ENCODE measurements around the gene URM1. TPM values are rescaled to one million over a fixed set of nuclear protein-coding genes. Genes with fewer than 3 reads are reported as not detected.

The URM1 gene
- total RNA-seq, 5 donors from 2014 or later (not counting 1 experiment from before 2014, with no cell fraction given): 38.7 to 55.8 (median 52.5) TPM

DNA sequence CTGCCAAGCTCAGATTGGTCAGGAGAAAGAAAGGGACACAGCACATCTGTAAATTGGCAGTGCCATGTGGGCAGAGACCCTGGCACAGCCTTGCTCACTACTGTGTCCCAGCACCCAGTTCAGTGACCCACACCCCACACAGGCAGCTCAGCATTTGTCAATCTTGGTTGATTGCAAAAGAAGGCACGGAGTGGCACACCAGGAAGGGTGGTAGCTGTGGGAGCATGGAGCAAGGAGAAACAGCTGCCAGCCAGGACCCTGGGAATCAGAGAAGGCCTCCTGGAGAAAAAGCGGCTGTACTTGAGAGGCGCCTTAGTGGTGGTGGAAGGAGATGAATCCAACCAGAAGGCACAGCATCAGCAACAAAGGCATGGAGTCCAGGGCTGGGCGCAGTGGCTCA, 27.3 kb upstream of the URM1 start:
- Histone ChIP-seq H3K27me3 (replicated peaks in 1 of 2; ENCODE audit: control insufficient read depth in 2 of 2, extremely low read depth in 1 of 2, insufficient read depth in 2 of 2, low read length in 1 of 2) (no peaks in the 10 kb centered on the region), H3K36me3 (ENCODE audit: control insufficient read depth in 2 of 2, extremely low read depth in 1 of 2, insufficient read depth in 1 of 2, low read length in 1 of 2) (peaks cover 18 to 58% of the 10 kb centered on the region in 2 donors), H3K4me1 (ENCODE audit: control insufficient read depth in 1 of 2, extremely low read depth in 1 of 2, insufficient read depth in 2 of 2, low read length in 2 of 2) (peaks cover 7 to 19% of the 10 kb centered on the region in 2 experiments), H3K4me3 (ENCODE audit: control insufficient read depth in 1 of 2, extremely low read depth in 1 of 2, low read length in 1 of 2) (no peak overlapping the region), H3K9me3 (no peaks in the 10 kb centered on the region), H3K27ac (ENCODE audit: low read length) (no peak overlapping the region)
- H3K4me3 Mint-ChIP-seq: no peak overlapping the region
- no peaks in the 10 kb centered on the region for H3K9me3 Mint-ChIP-seq
- DNase-seq: no peak
- peaks cover 8 to 9% (median 8%) of the 10 kb centered on the region in 3 donors for H3K4me1 Mint-ChIP-seq
- peaks cover 9% of the 10 kb centered on the region for H3K36me3 Mint-ChIP-seq
- no peak for ATAC-seq (replicated peaks in 1 of 4)
- ChIA-PET POLR2A (interaction anchor here in 1 of 2 donors (0.5 kb wide), 1 partner anchor 49 kb away, joined by 9 read pairs; no protein-coding TSS in a partner anchor), CTCF (interaction anchor here in 1 of 2 donors (0.6 kb wide), 1 partner anchor 109 kb away, joined by 5 read pairs; no protein-coding TSS in a partner anchor)
- no peak overlapping the region for H3K27ac Mint-ChIP-seq
- no peaks in the 10 kb centered on the region for H3K27me3 Mint-ChIP-seq
- 97% methylated on average over 3 of the region's 4 CpGs for WGBS (ENCODE audit: insufficient coverage)

DNA sequence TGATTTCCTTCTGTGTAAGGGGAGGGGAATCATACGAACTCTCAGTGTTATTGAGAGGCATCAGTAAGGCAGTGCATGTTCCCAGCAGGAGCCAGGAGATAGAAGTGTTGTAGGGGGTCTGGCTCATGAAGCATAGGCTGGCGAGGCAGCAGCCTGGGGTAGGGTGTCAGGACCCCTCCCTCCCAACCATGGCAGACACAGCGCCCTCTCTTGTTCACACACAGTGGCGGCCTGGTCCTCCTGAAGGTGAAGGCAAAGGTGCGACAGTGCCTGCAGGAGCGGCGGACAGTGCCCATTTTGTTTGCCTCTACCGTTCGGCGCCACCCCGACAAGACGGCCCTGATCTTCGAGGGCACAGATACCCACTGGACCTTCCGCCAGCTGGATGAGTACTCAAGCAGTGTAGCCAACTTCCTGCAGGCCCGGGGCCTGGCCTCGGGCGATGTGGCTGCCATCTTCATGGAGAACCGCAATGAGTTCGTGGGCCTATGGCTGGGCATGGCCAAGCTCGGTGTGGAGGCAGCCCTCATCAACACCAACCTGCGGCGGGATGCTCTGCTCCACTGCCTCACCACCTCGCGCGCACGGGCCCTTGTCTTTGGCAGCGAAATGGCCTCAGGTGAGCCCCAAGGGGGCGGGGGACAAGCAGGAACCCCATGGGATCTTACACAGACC, 26.1 kb upstream of the URM1 start:
- 93% methylated on average over 18 of the region's 28 CpGs for WGBS (ENCODE audit: insufficient coverage)

DNA sequence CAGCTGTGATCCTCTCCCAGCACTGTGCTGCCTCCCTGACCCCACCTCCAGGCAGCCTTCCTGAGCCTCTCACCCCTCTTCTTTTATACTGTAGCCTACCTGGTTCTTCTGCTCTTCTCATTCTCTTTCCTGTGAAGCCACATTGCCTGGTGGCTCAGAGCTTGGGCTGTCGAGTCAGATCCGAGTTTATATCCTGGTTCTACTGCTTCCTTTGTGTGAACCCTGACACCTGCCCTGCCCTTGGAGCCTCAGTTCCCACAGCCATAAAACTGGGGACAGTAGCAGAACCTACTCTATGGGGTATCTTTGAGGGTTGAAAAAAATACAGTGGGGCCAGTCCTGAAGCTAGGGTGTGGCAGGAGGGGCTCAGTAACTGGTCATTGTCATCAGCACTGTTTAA, 22.0 kb upstream of the URM1 start:
- CTCF ChIA-PET: no interaction called here
- Mint-ChIP-seq H3K4me1 (no peaks in the 10 kb centered on the region), H3K4me3 (no peak overlapping the region), H3K36me3 (peaks cover 15% of the 10 kb centered on the region), H3K27ac (no peak overlapping the region), H3K27me3 (no peaks in the 10 kb centered on the region), H3K9me3 (no peaks in the 10 kb centered on the region)
- Histone ChIP-seq H3K36me3 (ENCODE audit: control insufficient read depth in 2 of 2, extremely low read depth in 1 of 2, insufficient read depth in 1 of 2, low read length in 1 of 2) (peaks cover 20 to 67% of the 10 kb centered on the region in 2 donors), H3K27ac (ENCODE audit: low read length) (no peak overlapping the region), H3K27me3 (replicated peaks in 1 of 2; ENCODE audit: control insufficient read depth in 2 of 2, extremely low read depth in 1 of 2, insufficient read depth in 2 of 2, low read length in 1 of 2) (no peaks in the 10 kb centered on the region), H3K4me3 (ENCODE audit: control insufficient read depth in 1 of 2, extremely low read depth in 1 of 2, low read length in 1 of 2) (no peak overlapping the region), H3K4me1 (ENCODE audit: control insufficient read depth in 1 of 2, extremely low read depth in 1 of 2, insufficient read depth in 2 of 2, low read length in 2 of 2) (no peaks in the 10 kb centered on the region), H3K9me3 (no peaks in the 10 kb centered on the region)
- DNase-seq (no peak), ATAC-seq (replicated peaks in 1 of 4) (no peak)
- no CpG with 5 or more reads among the region's 2 CpGs for WGBS (ENCODE audit: insufficient coverage)
- POLR2A ChIA-PET: interaction anchor here in 1 of 2 donors (0.5 kb wide), 1 partner anchor 209 kb away, joined by 3 read pairs; no protein-coding TSS in a partner anchor

More for the DNA sequence above, 26.1 kb upstream of the URM1 start:
- no peaks in the 10 kb centered on the region for H3K9me3 Mint-ChIP-seq
- no peak overlapping the region for H3K27ac Mint-ChIP-seq
- no peaks in the 10 kb centered on the region for H3K27me3 Mint-ChIP-seq
- ChIA-PET CTCF (no interaction called here), POLR2A (no interaction called here)
- DNase-seq: no peak
- H3K4me3 ChIP-seq (ENCODE audit: control insufficient read depth in 1 of 2, extremely low read depth in 1 of 2, low read length in 1 of 2): no peak overlapping the region
- H3K27me3 ChIP-seq (replicated peaks in 1 of 2; ENCODE audit: control insufficient read depth in 2 of 2, extremely low read depth in 1 of 2, insufficient read depth in 2 of 2, low read length in 1 of 2): no peaks in the 10 kb centered on the region
- peaks cover 5 to 8% (median 8%) of the 10 kb centered on the region in 3 donors for H3K4me1 Mint-ChIP-seq
- H3K9me3 ChIP-seq: no peaks in the 10 kb centered on the region
- no peak overlapping the region for H3K27ac ChIP-seq (ENCODE audit: low read length)
- H3K36me3 Mint-ChIP-seq: peaks cover 15% of the 10 kb centered on the region
- peaks cover 5 to 13% of the 10 kb centered on the region in 2 experiments for H3K4me1 ChIP-seq (ENCODE audit: control insufficient read depth in 1 of 2, extremely low read depth in 1 of 2, insufficient read depth in 2 of 2, low read length in 2 of 2)
- ATAC-seq (replicated peaks in 1 of 4): no peak
- H3K4me3 Mint-ChIP-seq: no peak overlapping the region
- peaks cover 18 to 66% of the 10 kb centered on the region in 2 donors for H3K36me3 ChIP-seq (ENCODE audit: control insufficient read depth in 2 of 2, extremely low read depth in 1 of 2, insufficient read depth in 1 of 2, low read length in 1 of 2)

DNA sequence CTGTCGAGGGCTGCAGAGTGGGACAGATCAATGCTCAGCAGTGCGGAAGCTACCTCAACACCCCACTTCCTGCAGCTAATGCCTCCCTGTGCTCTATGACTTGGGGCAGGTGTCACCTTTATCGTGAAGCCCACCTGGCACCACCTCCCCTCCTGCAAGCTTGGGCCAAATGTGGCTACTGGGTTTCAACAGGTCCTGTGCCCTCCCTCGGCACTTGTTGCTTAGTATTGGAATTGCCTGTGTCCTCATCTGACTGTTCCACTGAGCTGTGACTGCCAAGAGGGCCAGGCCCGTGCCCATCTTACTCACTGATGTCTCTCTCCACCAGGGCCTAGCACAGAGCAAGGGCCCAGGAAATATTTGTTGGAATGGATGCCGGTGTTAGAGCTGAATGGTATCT, 21.4 kb upstream of the URM1 start:
- 93% methylated on average over 5 of the region's 6 CpGs for WGBS (ENCODE audit: insufficient coverage)
- Mint-ChIP-seq H3K4me3 (no peak overlapping the region), H3K27ac (no peak overlapping the region), H3K9me3 (no peaks in the 10 kb centered on the region), H3K36me3 (peaks cover 16% of the 10 kb centered on the region), H3K4me1 (no peaks in the 10 kb centered on the region), H3K27me3 (no peaks in the 10 kb centered on the region)
- Histone ChIP-seq H3K36me3 (ENCODE audit: control insufficient read depth in 2 of 2, extremely low read depth in 1 of 2, insufficient read depth in 1 of 2, low read length in 1 of 2) (peaks cover 14 to 61% of the 10 kb centered on the region in 2 donors), H3K27ac (ENCODE audit: low read length) (no peak overlapping the region), H3K9me3 (no peaks in the 10 kb centered on the region), H3K4me1 (ENCODE audit: control insufficient read depth in 1 of 2, extremely low read depth in 1 of 2, insufficient read depth in 2 of 2, low read length in 2 of 2) (no peaks in the 10 kb centered on the region), H3K4me3 (ENCODE audit: control insufficient read depth in 1 of 2, extremely low read depth in 1 of 2, low read length in 1 of 2) (no peak overlapping the region), H3K27me3 (replicated peaks in 1 of 2; ENCODE audit: control insufficient read depth in 2 of 2, extremely low read depth in 1 of 2, insufficient read depth in 2 of 2, low read length in 1 of 2) (no peaks in the 10 kb centered on the region)
- no peak for DNase-seq
- ATAC-seq (replicated peaks in 1 of 4): no peak
- ChIA-PET CTCF (no interaction called here), POLR2A (interaction anchor here in 1 of 2 donors (0.5 kb wide), 1 partner anchor 208 kb away, joined by 3 read pairs; no protein-coding TSS in a partner anchor)

DNA sequence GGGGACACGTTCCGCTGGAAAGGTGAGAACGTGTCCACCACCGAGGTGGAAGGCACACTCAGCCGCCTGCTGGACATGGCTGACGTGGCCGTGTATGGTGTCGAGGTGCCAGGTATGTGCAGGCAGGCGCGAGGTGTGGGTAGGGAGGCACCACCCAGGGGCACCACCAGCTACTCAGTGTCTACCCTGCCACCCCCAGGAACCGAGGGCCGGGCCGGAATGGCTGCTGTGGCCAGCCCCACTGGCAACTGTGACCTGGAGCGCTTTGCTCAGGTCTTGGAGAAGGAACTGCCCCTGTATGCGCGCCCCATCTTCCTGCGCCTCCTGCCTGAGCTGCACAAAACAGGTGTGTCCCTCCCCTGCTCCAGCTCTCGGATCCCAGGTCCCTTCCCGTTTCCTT, 15.7 kb upstream of the URM1 start:
- no peak overlapping the region for H3K27ac Mint-ChIP-seq
- CTCF ChIA-PET: no interaction called here
- no peak for DNase-seq

DNA sequence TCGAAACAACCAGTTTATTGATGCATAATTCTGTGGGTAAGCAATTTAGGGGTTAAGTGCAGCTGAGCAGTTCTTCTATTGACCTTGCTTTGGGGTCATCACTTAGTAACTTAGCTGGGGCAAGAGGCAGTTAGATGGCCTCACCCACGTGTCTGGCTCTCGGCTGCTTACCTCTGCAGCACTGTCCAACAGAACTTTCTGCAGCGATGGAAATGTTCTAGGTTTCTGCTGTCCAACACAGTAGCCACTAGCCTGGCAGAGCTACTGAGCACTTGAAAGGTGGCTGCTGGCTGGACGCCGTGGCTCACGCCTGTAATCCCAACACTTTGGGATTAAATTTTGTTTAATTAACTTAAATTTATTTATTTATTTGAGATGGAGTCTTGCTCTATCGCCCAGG, 13.1 kb upstream of the URM1 start:
- ATAC-seq (replicated peaks in 1 of 4) (no peak), DNase-seq (no peak)
- Mint-ChIP-seq H3K36me3 (peaks cover 11% of the 10 kb centered on the region), H3K9me3 (no peaks in the 10 kb centered on the region), H3K4me1 (peaks cover 8 to 9% (median 9%) of the 10 kb centered on the region in 3 donors), H3K27me3 (no peaks in the 10 kb centered on the region), H3K4me3 (no peak overlapping the region), H3K27ac (no peak overlapping the region)
- Histone ChIP-seq H3K9me3 (no peaks in the 10 kb centered on the region), H3K27ac (ENCODE audit: low read length) (no peak overlapping the region), H3K27me3 (replicated peaks in 1 of 2; ENCODE audit: control insufficient read depth in 2 of 2, extremely low read depth in 1 of 2, insufficient read depth in 2 of 2, low read length in 1 of 2) (no peaks in the 10 kb centered on the region), H3K4me1 (ENCODE audit: control insufficient read depth in 1 of 2, extremely low read depth in 1 of 2, insufficient read depth in 2 of 2, low read length in 2 of 2) (peaks cover 0 to 12% of the 10 kb centered on the region in 2 experiments), H3K4me3 (ENCODE audit: control insufficient read depth in 1 of 2, extremely low read depth in 1 of 2, low read length in 1 of 2) (no peak overlapping the region), H3K36me3 (ENCODE audit: control insufficient read depth in 2 of 2, extremely low read depth in 1 of 2, insufficient read depth in 1 of 2, low read length in 1 of 2) (peaks cover 16 to 20% of the 10 kb centered on the region in 2 donors)
- WGBS (ENCODE audit: insufficient coverage): 95% methylated on average over 5 of the region's 8 CpGs
- ChIA-PET POLR2A (no interaction called here), CTCF (no interaction called here)

More for the DNA sequence above, 15.7 kb upstream of the URM1 start:
- H3K4me1 ChIP-seq (ENCODE audit: control insufficient read depth in 1 of 2, extremely low read depth in 1 of 2, insufficient read depth in 2 of 2, low read length in 2 of 2): no peaks in the 10 kb centered on the region
- Mint-ChIP-seq H3K9me3 (no peaks in the 10 kb centered on the region), H3K4me3 (no peak overlapping the region), H3K4me1 (no peaks in the 10 kb centered on the region), H3K36me3 (peaks cover 11% of the 10 kb centered on the region), H3K27me3 (no peaks in the 10 kb centered on the region)
- WGBS (ENCODE audit: insufficient coverage): 99% methylated on average over 13 of the region's 19 CpGs
- POLR2A ChIA-PET: no interaction called here
- no peak overlapping the region for H3K27ac ChIP-seq (ENCODE audit: low read length)
- H3K9me3 ChIP-seq: no peaks in the 10 kb centered on the region
- no peaks in the 10 kb centered on the region for H3K27me3 ChIP-seq (replicated peaks in 1 of 2; ENCODE audit: control insufficient read depth in 2 of 2, extremely low read depth in 1 of 2, insufficient read depth in 2 of 2, low read length in 1 of 2)
- no peak for ATAC-seq (replicated peaks in 1 of 4)
- peaks cover 25% of the 10 kb centered on the region in 2 donors for H3K36me3 ChIP-seq (ENCODE audit: control insufficient read depth in 2 of 2, extremely low read depth in 1 of 2, insufficient read depth in 1 of 2, low read length in 1 of 2)
- H3K4me3 ChIP-seq (ENCODE audit: control insufficient read depth in 1 of 2, extremely low read depth in 1 of 2, low read length in 1 of 2): no peak overlapping the region

Data from T-cell (primary cell).